T-helper 1 cell (primary cell): Measurements from ENCODE around the gene MTHFD2L.
"Not testable (repeated sequence)": the region's sequence is repeated elsewhere in the genome, so short reads cannot be mapped to it uniquely, and the experiment has no call there.

ENCODE experiments used
- DNase-seq, 5 donors: peaks; one replicate each; pipeline ENCODE4 v3.0.0-alpha.2; 2012 to 2020

MTHFD2L gene

GRCh38 chr4:74190332-74190731, 32.4 kb downstream of the MTHFD2L start:
- no peak for DNase-seq

- DNase-seq: no peak
Measured at GRCh38 chr4:74190919-74191397, 33.0 kb downstream of the MTHFD2L start.

DNA sequence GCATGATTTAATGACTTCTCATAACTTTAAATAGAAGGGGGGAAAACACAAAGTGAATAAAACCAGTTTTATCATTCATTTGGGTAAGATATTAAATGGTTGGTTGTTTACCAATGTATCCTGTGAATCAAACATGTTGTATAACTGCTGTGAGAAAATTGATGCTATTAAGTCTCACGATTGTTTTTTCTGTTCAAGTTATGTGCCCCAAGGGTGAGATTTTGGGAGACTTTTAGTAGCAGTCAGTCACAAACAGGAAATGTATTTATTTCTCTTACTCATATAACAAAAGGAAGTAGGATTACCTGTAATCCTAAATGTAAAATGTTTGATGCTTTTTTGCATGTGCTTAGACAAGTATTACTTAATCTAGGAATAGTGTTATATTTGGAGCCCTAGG, 39.2 kb downstream of the MTHFD2L start:
- no peak for DNase-seq

DNA sequence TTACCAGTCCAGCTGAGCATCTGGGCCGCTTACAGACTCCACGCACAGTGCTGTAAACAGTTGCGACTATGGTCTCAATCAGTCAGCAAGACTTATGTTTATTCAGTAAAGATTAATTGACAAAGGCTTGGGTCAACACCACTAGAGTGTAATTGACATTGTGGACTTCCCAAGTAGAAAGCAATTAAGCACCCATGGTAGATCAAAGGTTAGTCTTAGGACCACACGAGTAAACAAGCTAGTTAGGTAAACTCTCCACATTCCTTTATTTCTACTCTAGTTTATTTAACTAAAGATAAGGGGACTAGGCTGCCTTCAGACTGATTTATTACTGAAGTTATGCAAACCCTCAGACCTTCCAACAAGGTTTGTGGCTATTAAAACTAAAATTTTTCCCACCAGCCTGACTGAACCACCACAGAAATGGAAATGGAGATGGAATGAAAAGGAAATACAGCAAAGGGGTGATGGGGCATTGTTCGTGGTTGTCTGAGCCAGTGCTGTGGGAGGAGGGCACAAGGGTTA, 44.2 kb downstream of the MTHFD2L start:
- no peak for DNase-seq

- no peak for DNase-seq
Measured at GRCh38 chr4:74203467-74203866, 45.5 kb downstream of the MTHFD2L start.

DNA sequence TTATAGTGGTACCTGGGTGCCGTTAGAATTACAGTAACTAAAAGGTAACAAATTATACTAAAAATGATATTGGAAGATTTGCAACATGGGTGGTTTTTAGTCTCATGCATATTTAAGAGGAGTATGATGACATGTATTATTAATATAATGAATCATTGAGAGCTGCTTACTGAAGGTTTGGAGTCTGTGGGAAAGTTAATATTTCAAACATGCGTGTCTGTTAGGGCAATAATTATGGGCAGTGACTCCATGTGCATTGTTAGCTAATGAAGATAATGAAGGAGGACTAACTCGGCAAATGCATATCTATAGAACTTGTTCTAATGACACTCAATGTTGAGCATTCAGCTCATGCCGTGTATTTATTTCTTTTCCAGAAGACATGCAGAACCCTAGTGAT, 47.1 kb downstream of the MTHFD2L start:
- no peak for DNase-seq

DNA sequence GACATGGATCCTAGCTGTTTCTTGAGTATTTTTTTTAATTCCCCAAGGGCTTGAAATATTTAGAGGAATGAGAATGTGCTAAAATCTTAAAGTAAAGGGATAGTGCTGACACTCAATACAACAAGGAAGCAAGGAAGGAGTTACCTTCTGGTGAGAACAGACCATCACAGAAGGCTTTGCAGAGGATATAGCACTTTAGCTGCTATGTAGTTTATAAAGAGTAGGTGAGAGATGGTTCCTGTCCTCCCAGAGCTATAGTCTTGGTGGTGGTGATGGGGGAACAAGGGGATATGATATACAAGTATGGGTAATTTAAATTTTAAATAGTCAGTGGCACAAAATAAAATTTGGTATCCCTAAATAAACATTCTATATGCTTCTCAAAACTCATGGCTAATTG, 47.6 kb downstream of the MTHFD2L start:
- DNase-seq: no peak

DNA sequence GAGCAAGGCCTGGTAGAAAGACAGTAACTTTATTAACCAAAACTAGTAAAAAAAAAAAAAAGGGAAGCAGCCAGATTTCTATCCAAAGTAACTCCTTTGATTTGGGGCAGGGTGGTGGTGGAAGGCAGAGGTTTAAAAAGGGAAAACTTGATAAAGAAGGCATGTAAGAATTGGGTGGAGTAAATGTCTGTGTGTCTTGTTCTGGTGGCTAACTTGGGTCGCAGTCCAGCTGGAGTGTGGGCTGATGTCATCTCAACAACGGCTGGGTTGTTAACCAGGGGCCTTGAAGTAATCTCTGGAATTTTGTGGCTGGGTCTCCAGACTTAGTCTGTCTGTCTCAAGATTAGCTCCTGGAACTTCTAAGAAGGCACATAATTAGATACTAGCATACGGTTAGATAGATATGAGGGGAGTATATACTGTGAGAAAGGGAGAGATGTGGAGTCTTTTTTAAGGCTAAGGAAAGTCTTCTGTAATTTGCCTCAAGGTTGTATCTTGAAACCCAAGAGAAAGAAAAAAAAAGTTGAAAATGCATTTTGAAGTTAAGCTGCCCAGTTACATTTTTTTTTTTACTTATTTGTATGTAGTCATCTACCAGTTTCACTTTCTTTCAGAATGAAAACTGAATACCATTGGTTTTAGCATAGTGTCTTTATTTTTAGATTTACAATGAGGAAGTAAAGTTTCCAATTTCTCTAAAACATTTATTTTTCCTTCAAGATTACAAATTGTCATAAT, 48.3 kb downstream of the MTHFD2L start:
- DNase-seq: no peak

DNA sequence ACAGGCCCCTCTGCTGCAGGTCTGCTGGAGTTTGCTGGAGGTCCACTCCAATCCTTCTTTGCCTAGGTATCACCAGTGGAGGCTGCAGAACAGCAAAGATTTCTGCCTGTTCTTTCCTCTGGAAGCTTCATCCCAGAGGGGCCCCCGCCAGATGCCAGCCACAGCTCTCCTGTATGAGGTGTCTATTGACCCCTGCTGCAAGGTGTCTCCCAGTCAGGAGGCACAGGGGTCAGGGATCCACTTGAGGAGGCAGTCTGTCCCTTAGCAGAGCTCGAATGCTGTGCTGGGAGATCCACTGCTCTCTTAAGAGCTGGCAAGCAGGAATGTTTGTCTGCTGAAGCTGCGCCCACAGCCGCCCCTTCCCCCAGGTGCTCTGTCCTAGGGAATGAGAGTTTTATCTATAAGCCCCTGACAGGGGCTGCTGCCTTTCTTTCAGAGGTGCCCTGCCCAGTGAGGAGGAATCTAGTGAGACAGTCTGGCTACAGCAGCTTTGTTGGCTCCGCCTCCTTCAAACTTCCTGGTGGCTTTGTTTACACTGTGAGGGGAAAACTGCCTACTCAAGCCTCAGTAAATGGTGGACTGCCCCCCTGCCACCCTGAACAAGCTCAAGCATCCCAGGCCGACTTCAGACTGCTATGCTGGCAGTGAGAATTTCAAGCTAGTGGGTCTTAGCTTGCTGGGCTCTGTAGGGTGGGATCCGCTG, 56.7 kb downstream of the MTHFD2L start:
- not testable (repeated sequence) for DNase-seq

DNA sequence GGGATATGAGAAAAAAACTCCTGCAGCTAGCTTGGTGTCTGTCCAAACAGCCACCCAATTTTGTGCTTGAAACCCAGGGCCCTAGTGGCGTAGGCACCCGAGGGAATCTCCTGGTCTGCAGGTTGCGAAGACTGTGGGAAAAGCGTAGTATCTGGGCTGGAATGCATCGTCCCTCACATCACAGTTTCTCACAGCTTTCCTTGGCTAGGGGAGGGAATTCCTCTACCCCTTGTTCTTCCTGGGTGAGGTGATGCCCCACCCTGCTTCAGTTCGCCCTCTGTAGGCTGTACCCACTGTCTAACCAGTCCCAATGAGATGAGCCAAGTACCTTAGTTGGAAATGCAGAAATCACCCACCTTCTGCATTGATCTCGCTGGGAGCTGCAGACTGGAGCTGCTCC, 57.3 kb downstream of the MTHFD2L start:
- DNase-seq: not testable (repeated sequence)

DNA sequence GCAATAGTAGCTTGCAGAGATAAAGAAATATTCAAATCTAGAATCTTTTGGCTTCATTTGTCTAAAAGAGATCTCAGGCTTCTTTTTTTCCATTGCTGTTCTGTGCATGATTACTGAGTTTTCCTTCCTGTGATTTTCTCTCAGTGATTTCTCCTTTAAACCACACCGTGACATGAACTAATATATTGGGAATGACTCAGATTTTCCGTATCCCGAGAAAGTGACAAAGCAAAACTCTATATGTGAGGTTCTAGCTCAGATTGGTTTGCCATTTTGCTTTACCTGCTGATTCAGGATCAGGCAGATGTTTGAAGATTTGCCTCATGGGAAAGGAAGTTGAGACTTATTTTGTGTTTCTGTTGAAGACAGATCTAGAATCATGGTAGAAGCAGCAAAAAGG, 59.4 kb downstream of the MTHFD2L start:
- DNase-seq: no peak

GRCh38 chr4:74218201-74218600, 60.3 kb downstream of the MTHFD2L start:
- no peak for DNase-seq

- no peak for DNase-seq
Measured at GRCh38 chr4:74219240-74219639, 61.3 kb downstream of the MTHFD2L start.

DNA sequence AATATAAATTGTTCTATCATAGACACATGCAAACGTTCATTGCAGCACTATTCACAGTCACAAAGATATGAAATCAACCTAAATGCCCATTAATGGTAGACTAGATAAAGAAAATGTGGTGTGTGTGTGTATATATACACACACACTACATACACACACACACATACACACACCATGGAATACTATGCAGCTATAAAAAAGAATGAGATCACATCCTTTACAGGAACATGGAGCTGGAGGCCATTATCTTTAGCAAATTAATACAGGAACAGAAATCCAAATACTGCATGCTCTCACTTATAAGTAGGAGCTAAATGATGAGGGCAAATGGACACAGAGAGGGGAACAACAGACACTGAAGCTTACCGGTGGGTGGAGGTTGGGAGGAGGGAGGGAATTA, 65.2 kb downstream of the MTHFD2L start:
- no peak for DNase-seq

GRCh38 chr4:74223801-74224200, 65.9 kb downstream of the MTHFD2L start:
- DNase-seq: no peak

GRCh38 chr4:74228691-74229640, 71.0 kb downstream of the MTHFD2L start:
- DNase-seq: peak; percentile 24 to 72 (median 54)

- peak in 1 of 5 donors; percentile 72 for DNase-seq
Measured at GRCh38 chr4:74230902-74231499, 73.1 kb downstream of the MTHFD2L start.

DNA sequence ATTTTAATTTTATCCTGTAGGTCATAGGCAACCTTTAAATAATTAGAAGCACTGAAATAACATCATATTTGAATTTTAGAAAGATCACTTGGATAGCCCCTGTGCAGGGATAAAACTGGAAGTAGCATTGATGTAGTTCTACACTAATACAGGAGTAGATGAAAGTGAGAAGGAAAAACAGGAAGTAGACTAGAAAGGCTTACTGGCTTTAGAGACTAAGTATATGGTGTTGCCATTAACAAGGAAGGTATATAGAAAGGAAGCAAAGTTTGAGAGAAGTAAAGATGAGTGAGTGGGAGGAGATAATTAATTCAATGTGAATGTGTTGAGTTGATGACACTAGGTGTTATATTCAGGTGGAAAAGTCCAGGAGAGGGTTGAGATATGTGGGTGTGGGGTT, 77.2 kb downstream of the MTHFD2L start:
- DNase-seq: no peak

DNA sequence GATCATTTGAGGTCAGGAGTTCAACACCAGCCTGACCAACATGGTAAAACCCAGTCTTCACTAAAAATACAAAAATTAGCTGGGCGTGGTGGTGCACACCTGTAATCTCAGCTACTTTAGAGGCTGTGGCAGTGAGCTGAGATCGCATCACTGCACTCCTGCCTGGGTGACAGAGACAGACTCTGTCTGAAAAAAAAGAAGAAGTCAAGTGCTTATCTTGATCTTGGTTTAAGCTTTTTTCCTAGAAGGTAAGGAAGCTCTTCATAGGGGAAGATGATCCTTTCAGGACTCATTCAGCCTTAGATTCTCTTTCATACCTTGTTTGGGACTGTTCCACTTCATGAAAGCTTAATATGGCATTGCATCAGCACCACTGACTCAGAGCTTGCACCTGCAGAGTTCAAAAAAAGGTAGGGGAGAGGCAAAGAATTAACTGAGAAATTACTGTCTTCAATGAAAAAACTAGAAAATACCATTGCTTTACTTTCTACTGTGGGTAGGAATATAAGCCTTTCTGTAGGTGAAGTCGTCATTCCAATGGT, 79.6 kb downstream of the MTHFD2L start:
- no peak for DNase-seq

DNA sequence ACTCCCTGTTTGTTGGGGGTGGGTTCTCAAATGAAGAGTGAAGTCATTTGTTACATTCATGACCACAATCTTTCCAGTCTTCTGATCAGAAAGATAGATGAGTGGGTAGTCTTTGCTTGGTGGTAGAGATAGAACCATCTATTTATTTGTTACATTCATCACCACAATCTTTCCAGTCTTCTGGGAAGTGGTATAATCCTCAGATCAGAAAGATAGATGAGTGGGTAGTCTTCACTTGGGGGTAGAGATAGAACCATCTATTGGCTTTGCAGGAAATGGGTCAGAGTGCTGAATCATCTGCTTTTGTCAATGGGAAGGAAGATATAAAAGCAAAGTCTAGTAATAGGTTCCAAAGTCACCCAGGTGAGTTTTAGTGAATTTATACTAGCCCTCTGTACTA, 86.1 kb downstream of the MTHFD2L start:
- DNase-seq: no peak

DNA sequence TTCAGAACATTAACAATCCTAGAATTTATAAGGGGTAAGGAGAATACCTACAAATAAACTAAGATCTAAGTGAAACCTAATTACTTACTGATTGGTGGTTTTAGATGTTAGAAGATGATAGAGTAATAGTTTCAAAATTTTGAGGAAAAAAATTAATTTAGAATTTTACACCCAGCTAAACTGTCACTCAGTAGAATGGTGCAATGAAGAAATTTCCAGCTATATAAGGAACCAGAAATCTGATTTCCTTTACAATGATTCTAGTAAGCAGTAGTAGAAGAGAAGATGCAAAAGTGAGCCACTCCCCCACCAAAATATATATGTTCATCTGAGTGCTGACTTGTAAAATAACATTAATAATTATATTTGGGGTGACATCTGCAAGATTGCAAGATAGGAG, 95.0 kb downstream of the MTHFD2L start:
- no peak for DNase-seq

- DNase-seq: no peak
Measured at GRCh38 chr4:74254386-74254785, 96.5 kb downstream of the MTHFD2L start.
